Kidney epithelial cell (primary cell): ENCODE data around the gene SPP2. TPM values are rescaled to one million over a fixed set of nuclear protein-coding genes. Genes with fewer than 3 reads are reported as not detected.

Experiments used
- DNase-seq: peaks from one replicate; pipeline ENCODE4 v3.0.0-alpha.2; 2010; ENCODE audit warnings: low read depth
- H3K27me3 ChIP-seq: 2 replicates; pipeline ENCODE4 v1.6.0; 2011; ENCODE audit warnings: low read length; ENCODE audit not compliant: control insufficient read depth, insufficient read depth
- H3K36me3 ChIP-seq: 2 replicates; pipeline ENCODE4 v1.5.1; 2011; ENCODE audit warnings: low read length; ENCODE audit not compliant: control insufficient read depth, insufficient read depth
- H3K4me3 ChIP-seq: 2 replicates; pipeline ENCODE4 v1.5.1; 2011; ENCODE audit warnings: low read depth, mild to moderate bottlenecking, control low read depth, low read length
- CTCF ChIP-seq: IDR thresholded peaks from 2 replicates; pipeline ENCODE4 v1.5.1; 2011; ENCODE audit warnings: mild to moderate bottlenecking, moderate library complexity, low read length, control low read depth, inconsistent platforms; ENCODE audit not compliant: insufficient read depth, poor library complexity, severe bottlenecking
- total RNA-seq: library from RNA; depleted of rRNA; stranded (reverse); fragments of >200 nt; gene quantifications from 2 replicates; pipeline ENCODE4 v1.2.3, GENCODE V29; 2015

The SPP2 gene
- total RNA-seq, 1 donor from 2014 or later, result not detected

- no peak for TF ChIP-seq CTCF
- no peak for DNase-seq
- H3K36me3 ChIP-seq, result no peaks in the 10 kb centered on the region
- H3K27me3 ChIP-seq, result no peaks in the 10 kb centered on the region
- H3K4me3 ChIP-seq, result no peak overlapping the region
Measured at GRCh38 chr2:234006501-234006900, 44.0 kb upstream of the SPP2 start.

GRCh38 chr2:234014427-234014826, 36.1 kb upstream of the SPP2 start:
- no peak for DNase-seq
- H3K4me3 ChIP-seq, result no peak overlapping the region
- no peaks in the 10 kb centered on the region for H3K27me3 ChIP-seq

GRCh38 chr2:234015861-234016260, 34.6 kb upstream of the SPP2 start:
- H3K4me3 ChIP-seq, result no peak overlapping the region
- no peak for TF ChIP-seq CTCF
- DNase-seq, result no peak
- no peaks in the 10 kb centered on the region for H3K36me3 ChIP-seq
- no peaks in the 10 kb centered on the region for H3K27me3 ChIP-seq

More at GRCh38 chr2:234014427-234014826, 36.1 kb upstream of the SPP2 start:
- TF ChIP-seq CTCF, result no peak
- H3K36me3 ChIP-seq, result no peaks in the 10 kb centered on the region

DNA sequence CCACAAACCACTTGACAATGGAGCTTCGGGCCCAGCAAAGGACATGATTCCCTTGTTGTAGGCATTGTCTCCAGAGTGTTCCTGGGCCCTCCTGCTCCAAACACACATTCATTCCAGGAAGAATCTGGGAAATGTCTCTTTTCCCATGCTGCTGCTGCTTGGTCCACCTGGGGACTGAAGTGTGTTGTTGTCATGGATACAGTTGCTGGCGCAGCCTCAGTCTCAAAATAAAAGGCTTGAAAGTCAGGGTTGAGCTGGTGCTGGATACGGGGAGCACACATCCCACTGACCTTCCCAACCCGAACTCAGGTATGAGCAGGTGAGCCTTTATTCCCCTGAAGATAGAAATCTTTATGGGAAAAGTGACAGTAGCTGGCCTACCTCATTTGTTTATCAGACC, 30.6 kb upstream of the SPP2 start:
- no peak for TF ChIP-seq CTCF
- H3K4me3 ChIP-seq, result no peak overlapping the region
- no peak for DNase-seq
- no peaks in the 10 kb centered on the region for H3K36me3 ChIP-seq
- no peaks in the 10 kb centered on the region for H3K27me3 ChIP-seq

- Histone ChIP-seq H3K36me3 (no peaks in the 10 kb centered on the region), H3K4me3 (no peak overlapping the region), H3K27me3 (no peaks in the 10 kb centered on the region)
- no peak for TF ChIP-seq CTCF
- DNase-seq, result no peak
Measured at GRCh38 chr2:234020332-234020731, 30.2 kb upstream of the SPP2 start.

DNA sequence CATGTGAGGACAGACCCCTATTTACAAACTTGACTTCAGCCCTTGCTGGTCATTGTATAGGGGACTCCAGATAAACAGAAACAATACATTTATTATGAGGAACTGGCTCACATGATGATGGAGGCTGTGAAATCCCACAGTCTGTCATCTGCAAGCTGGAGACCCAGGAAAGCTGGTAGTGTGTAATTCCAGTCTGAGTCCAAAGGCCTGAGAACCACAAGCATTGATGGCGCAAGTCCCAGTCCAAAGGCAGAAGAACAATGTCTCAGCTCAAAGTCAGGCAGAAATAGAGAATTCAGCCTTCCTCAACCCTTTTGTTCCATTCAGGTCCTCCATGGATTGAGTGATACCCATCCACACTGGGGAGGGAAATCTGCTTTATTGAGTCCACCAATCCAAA, 28.1 kb upstream of the SPP2 start:
- no peak overlapping the region for H3K4me3 ChIP-seq
- no peaks in the 10 kb centered on the region for H3K36me3 ChIP-seq
- TF ChIP-seq CTCF, result no peak
- H3K27me3 ChIP-seq, result no peaks in the 10 kb centered on the region
- no peak for DNase-seq
